ENCODE results near the gene BTBD18. TPM values are rescaled to one million over a fixed set of nuclear protein-coding genes. Genes with fewer than 3 reads are reported as not detected.
A peak's percentile ranks its signal among the peaks of the same experiment; 100 is the strongest.

Gene BTBD18
- total and polyA plus RNA-seq, 2 of the 13 experiments (the other 11 are each of a cell fraction or from before 2014, with no cell fraction given): not detected

GRCh38 chr11:57741132-57742086, 10.2 kb downstream of the BTBD18 start, which contains the start of gene SELENOH (continued):
- TF ChIP-seq YEATS4 (CRISPR knock-in tag; IDR thresholded peaks at IDR 0.05; ENCODE audit: borderline replicate concordance) (peak; percentile 84), PHF5A (CRISPR knock-in tag; IDR thresholded peaks at IDR 0.05; ENCODE audit: low read depth, unreplicated experiment) (peak; percentile 79), HOXD1 (CRISPR knock-in tag; IDR thresholded peaks at IDR 0.05) (no peak), ADNP (CRISPR knock-in tag; IDR thresholded peaks at IDR 0.05) (no peak), MYC (CRISPR knock-in tag; IDR thresholded peaks at IDR 0.05; ENCODE audit: borderline replicate concordance) (peak; percentile 93), ASH2L (IDR thresholded peaks at IDR 0.05; ENCODE audit: insufficient read length, low read depth, low read length) (peak; percentile 86), ZNF558 (CRISPR knock-in tag; IDR thresholded peaks at IDR 0.05; ENCODE audit: borderline replicate concordance) (peak; percentile 76; the same call in 1 of the 2 replicates), ZNF746 (CRISPR knock-in tag; IDR thresholded peaks at IDR 0.05) (peak; percentile 49; the same call in 1 of the 2 replicates), HNF4G (IDR thresholded peaks at IDR 0.05; ENCODE audit: borderline replicate concordance, low read depth, low read length) (no peak), HNF4G (CRISPR knock-in tag; IDR thresholded peaks at IDR 0.05; ENCODE audit: borderline replicate concordance, low read depth) (no peak), ZNF747 (CRISPR knock-in tag; IDR thresholded peaks at IDR 0.05; ENCODE audit: borderline replicate concordance) (peak; percentile 89), MAZ (IDR thresholded peaks at IDR 0.05; ENCODE audit: borderline replicate concordance, low read depth, low read length) (no peak; the same call in 1 of the 2 replicates), MAZ (CRISPR knock-in tag; IDR thresholded peaks at IDR 0.05; ENCODE audit: low read depth) (peak; percentile 76), HNRNPK (IDR thresholded peaks at IDR 0.05; ENCODE audit: low read depth, low read length, poor library complexity, severe bottlenecking) (peak; percentile 52), NFKBIZ (CRISPR knock-in tag; IDR thresholded peaks at IDR 0.05) (no peak), ATRX (CRISPR knock-in tag; IDR thresholded peaks at IDR 0.05; ENCODE audit: borderline replicate concordance) (no peak), XRCC5 (optimal IDR thresholded peaks at IDR 0.05; ENCODE audit: low read length) (peak; percentile 93), ZNF691 (CRISPR knock-in tag; IDR thresholded peaks at IDR 0.05; ENCODE audit: borderline replicate concordance, low read depth) (0 out of 2 replicates have a peak, but pooled peaks have one; percentile 61), ZHX1 (CRISPR knock-in tag; IDR thresholded peaks at IDR 0.05; ENCODE audit: low read depth) (0 out of 2 replicates have a peak, but pooled peaks have one; percentile 38), ZKSCAN5 (CRISPR knock-in tag; IDR thresholded peaks at IDR 0.05) (no peak), DR1 (CRISPR knock-in tag; IDR thresholded peaks at IDR 0.05) (peak; percentile 68), SAP130 (CRISPR knock-in tag; IDR thresholded peaks at IDR 0.05; ENCODE audit: low read depth) (peak; percentile 91)
- TF ChIP-seq, protein P1, sequence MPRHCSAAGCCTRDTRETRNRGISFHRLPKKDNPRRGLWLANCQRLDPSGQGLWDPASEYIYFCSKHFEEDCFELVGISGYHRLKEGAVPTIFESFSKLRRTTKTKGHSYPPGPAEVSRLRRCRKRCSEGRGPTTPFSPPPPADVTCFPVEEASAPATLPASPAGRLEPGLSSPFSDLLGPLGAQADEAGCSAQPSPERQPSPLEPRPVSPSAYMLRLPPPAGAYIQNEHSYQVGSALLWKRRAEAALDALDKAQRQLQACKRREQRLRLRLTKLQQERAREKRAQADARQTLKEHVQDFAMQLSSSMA (CRISPR knock-in tag; IDR thresholded peaks at IDR 0.05): 0 out of 2 replicates have a peak, but pooled peaks have one; percentile 31
- TF ChIP-seq, protein P2, sequence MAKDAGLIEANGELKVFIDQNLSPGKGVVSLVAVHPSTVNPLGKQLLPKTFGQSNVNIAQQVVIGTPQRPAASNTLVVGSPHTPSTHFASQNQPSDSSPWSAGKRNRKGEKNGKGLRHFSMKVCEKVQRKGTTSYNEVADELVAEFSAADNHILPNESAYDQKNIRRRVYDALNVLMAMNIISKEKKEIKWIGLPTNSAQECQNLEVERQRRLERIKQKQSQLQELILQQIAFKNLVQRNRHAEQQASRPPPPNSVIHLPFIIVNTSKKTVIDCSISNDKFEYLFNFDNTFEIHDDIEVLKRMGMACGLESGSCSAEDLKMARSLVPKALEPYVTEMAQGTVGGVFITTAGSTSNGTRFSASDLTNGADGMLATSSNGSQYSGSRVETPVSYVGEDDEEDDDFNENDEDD (CRISPR knock-in tag; IDR thresholded peaks at IDR 0.05; ENCODE audit: borderline replicate concordance): peak; percentile 80; the same call in 1 of the 2 replicates

Measured in HepG2 (cell line).